BJ (cell line): ENCODE results near the gene FBLIM1. TPM values are rescaled to one million over a fixed set of nuclear protein-coding genes. Genes with fewer than 3 reads are reported as not detected.

Experiments used
- CTCF ChIA-PET: fragments of 350-600 bp; formaldehyde crosslinking; extraction: SDS; loops from one replicate; lab custom pipeline; 2021; ENCODE audit warnings: antibody characterized with exemption, inconsistent platforms; lab: Yijun Ruan, JAX
- POLR2A ChIA-PET: fragments of 300-600 bp; sonication (Branson Sonifier 250); formaldehyde crosslinking; extraction: SDS; loops from one replicate; lab custom pipeline; 2021; ENCODE audit warnings: antibody characterized with exemption; lab: Charles Lee
- DNase-seq: peaks from one replicate; pipeline ENCODE4 v3.0.0-alpha.2; 2011; ENCODE audit warnings: low read depth
- H3K27me3 ChIP-seq: 2 replicates; pipeline ENCODE4 v1.6.0; 2011; ENCODE audit warnings: low read length; ENCODE audit not compliant: control insufficient read depth, insufficient read depth
- H3K36me3 ChIP-seq: 2 replicates; pipeline ENCODE4 v1.5.1; 2011; ENCODE audit warnings: low read length; ENCODE audit not compliant: control insufficient read depth, insufficient read depth
- H3K4me3 ChIP-seq: 2 replicates; pipeline ENCODE4 v1.5.1; 2011; ENCODE audit warnings: low read depth, mild to moderate bottlenecking, control low read depth, low read length
- CTCF ChIP-seq: IDR thresholded peaks from 2 replicates; pipeline ENCODE4 v1.5.1; 2011; ENCODE audit warnings: low read depth, mild to moderate bottlenecking, control low read depth, inconsistent platforms, low read length, moderate library complexity; ENCODE audit not compliant: insufficient read depth
- polyA plus RNA-seq: library from polyadenylated mRNA; depleted of rRNA; stranded (reverse); fragments of >200 nt; gene quantifications from 2 replicates; pipeline ENCODE4 v1.2.3, GENCODE V29; 2011

Gene FBLIM1
- polyA plus RNA-seq, 1 experiment, result 254 TPM

- POLR2A ChIA-PET, result no interaction called here
- no peak for TF ChIP-seq CTCF
- H3K27me3 ChIP-seq, result no peaks in the 10 kb centered on the region
- CTCF ChIA-PET, result interaction anchor here (0.8 to 1.7 kb wide), 2 partner anchors 31 to 60 kb away, joined by 3 to 7 read pairs; no protein-coding TSS in a partner anchor
- no peak for DNase-seq
- peaks cover 19% of the 10 kb centered on the region for H3K36me3 ChIP-seq
- H3K4me3 ChIP-seq, result peak overlapping the region; percentile 32
Measured at GRCh38 chr1:15761366-15762128, 3.0 kb downstream of the FBLIM1 start.

- DNase-seq, result no peak
- Histone ChIP-seq H3K4me3 (no peak overlapping the region), H3K27me3 (no peaks in the 10 kb centered on the region), H3K36me3 (peaks cover 20% of the 10 kb centered on the region)
- ChIA-PET POLR2A (no interaction called here), CTCF (no interaction called here)
- TF ChIP-seq CTCF, result no peak
Measured at GRCh38 chr1:15762546-15762945, 4.0 kb downstream of the FBLIM1 start.

DNA sequence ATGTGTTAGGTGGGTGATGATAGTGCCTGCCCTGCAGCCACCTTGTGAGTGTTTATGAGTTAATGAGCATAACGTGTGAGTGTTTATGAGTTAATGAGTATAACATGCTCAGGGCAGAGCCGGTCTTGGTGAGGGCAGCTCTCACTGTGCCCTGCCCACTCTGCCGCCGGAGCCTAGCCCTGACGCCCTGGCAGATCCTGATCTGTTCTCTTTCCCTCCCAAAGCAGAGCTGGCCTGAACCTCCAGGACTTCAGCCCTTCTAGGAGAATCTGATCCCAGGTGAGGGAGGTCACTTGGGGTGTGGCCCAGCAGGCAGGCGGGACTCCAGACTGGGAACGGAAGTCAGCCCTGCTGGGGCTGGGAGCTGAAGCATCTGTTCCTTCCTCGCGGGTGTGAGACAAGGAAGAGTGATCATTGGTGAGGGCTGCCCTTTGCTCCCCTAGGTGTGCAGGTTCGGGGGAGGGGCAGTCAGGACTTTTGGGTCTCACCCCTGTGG, 5.7 kb downstream of the FBLIM1 start:
- no peak for TF ChIP-seq CTCF
- H3K4me3 ChIP-seq, result no peak overlapping the region
- no peaks in the 10 kb centered on the region for H3K27me3 ChIP-seq
- CTCF ChIA-PET, result no interaction called here
- no peak for DNase-seq
- POLR2A ChIA-PET, result no interaction called here
- H3K36me3 ChIP-seq, result peaks cover 30% of the 10 kb centered on the region

DNA sequence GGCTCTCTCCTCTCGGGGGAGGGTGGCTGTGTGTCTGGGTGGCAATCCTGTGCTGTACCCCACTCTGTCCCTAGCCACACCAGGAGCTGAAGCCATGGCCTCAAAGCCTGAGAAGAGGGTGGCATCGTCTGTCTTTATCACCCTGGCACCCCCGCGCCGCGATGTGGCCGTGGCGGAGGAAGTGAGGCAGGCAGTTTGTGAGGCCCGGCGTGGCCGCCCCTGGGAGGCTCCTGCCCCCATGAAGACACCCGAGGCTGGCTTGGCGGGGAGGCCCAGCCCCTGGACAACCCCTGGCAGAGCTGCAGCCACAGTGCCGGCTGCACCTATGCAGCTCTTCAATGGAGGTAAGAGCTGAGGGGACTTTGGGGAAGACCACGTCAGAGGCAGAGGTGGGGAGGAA, 6.3 kb downstream of the FBLIM1 start:
- no peak for DNase-seq
- Histone ChIP-seq H3K27me3 (no peaks in the 10 kb centered on the region), H3K4me3 (no peak overlapping the region), H3K36me3 (peaks cover 31% of the 10 kb centered on the region)
- POLR2A ChIA-PET, result no interaction called here
- CTCF ChIA-PET, result no interaction called here
- TF ChIP-seq CTCF, result no peak

- ChIA-PET POLR2A (no interaction called here), CTCF (no interaction called here)
- no peaks in the 10 kb centered on the region for H3K27me3 ChIP-seq
- no peak overlapping the region for H3K4me3 ChIP-seq
- peaks cover 37% of the 10 kb centered on the region for H3K36me3 ChIP-seq
- no peak for TF ChIP-seq CTCF
- DNase-seq, result no peak
Measured at GRCh38 chr1:15765495-15766194, 7.0 kb downstream of the FBLIM1 start.
